Activated CD8-positive, alpha-beta memory T cell treated with anti-CD3 and anti-CD28 coated beads for 4 hours (primary cell): ENCODE measurements around the gene SEPTIN2.
"Not testable (repeated sequence)": the region's sequence is repeated elsewhere in the genome, so short reads cannot be mapped to it uniquely, and the experiment has no call there.

ENCODE experiments used
- DNase-seq, 2 donors: peaks; one replicate each; pipeline ENCODE4 v3.0.0-alpha.2; 2020; ENCODE audit warnings: low read depth in 2 of 2

Gene SEPTIN2

GRCh38 chr2:241286348-241287090 is 29.2 kb upstream of the SEPTIN2 start:
- no peak for DNase-seq

- DNase-seq = no peak
These were observed 27.3 kb upstream of the SEPTIN2 start for GRCh38 chr2:241288324-241288888.

GRCh38 chr2:241289053-241289452 is 26.7 kb upstream of the SEPTIN2 start:
- DNase-seq = no peak

GRCh38 chr2:241289597-241289996 is 26.1 kb upstream of the SEPTIN2 start:
- DNase-seq = no peak

- DNase-seq = no peak
These were observed 24.6 kb upstream of the SEPTIN2 start for GRCh38 chr2:241291153-241291552.

GRCh38 chr2:241291977-241292376 is 23.7 kb upstream of the SEPTIN2 start:
- no peak for DNase-seq

GRCh38 chr2:241293378-241293797 is 22.3 kb upstream of the SEPTIN2 start:
- DNase-seq = not testable (repeated sequence)

GRCh38 chr2:241295326-241296095 is 20.2 kb upstream of the SEPTIN2 start:
- no peak for DNase-seq

- DNase-seq = no peak
These were observed 19.0 kb upstream of the SEPTIN2 start for GRCh38 chr2:241296767-241297166.

GRCh38 chr2:241298673-241299072 is 17.1 kb upstream of the SEPTIN2 start:
- no peak for DNase-seq

GRCh38 chr2:241300000-241300399 is 15.7 kb upstream of the SEPTIN2 start:
- no peak for DNase-seq

- DNase-seq = no peak
These were observed 13.6 kb upstream of the SEPTIN2 start for GRCh38 chr2:241302083-241302482.

- DNase-seq = no peak
These were observed 12.7 kb upstream of the SEPTIN2 start for GRCh38 chr2:241302759-241303651.

GRCh38 chr2:241304039-241304670 is 11.6 kb upstream of the SEPTIN2 start:
- no peak for DNase-seq

GRCh38 chr2:241307055-241307454 is 8.7 kb upstream of the SEPTIN2 start:
- DNase-seq = no peak

- DNase-seq = no peak
These were observed 7.5 kb upstream of the SEPTIN2 start for GRCh38 chr2:241308267-241308666.

- DNase-seq = no peak
These were observed 6.8 kb upstream of the SEPTIN2 start for GRCh38 chr2:241308832-241309500.

- DNase-seq = peak; percentile 40 to 55
These were observed 6.0 kb upstream of the SEPTIN2 start for GRCh38 chr2:241309684-241310117.

GRCh38 chr2:241310917-241311566 is 4.7 kb upstream of the SEPTIN2 start:
- DNase-seq = no peak

GRCh38 chr2:241312082-241312481 is 3.6 kb upstream of the SEPTIN2 start:
- no peak for DNase-seq
